Femur (tissue), 1 donor: ENCODE results near the gene G6PC1.

ENCODE experiments used
- DNase-seq: peaks from one replicate; pipeline ENCODE4 v3.0.0-alpha.2; 2017

G6PC1 gene

DNA sequence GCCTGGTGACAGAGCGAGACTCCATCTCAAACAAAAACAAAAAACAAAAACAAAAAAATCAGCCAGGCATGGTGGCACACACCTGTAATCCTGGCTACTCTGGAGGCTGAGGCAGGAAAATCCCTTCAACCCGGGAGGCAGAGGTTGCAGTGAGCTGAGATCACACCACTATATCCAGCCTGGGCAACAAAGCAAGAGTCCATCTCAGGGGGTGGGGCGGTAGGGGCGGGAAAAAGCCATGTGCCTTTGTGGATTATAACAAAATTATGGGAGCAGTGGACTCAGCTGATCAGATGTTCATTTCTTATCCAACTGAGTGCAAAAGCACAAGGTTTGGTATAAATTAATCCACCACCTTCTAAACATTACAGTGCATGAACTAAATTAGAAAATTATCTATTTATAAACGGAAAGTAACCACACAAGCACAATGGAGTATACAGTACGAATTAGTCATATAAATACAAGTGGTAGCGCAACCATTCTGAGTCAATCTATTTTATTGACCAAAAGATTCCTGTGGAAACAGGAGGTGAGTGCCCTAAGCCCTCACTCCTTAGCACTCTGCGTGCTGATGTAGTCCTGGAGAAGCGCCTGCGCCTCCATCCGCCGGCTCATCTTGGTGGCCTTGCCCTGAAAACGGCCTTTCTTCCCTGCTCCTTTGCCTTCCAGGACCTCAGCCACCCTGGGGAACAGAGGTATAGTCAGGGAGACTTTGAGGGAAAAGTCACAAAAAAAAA lies 49.6 kb downstream of the G6PC1 start:
- no peak for DNase-seq
